HepG2 (cell line): ENCODE results near the gene TAPBP. TPM values are rescaled to one million over a fixed set of nuclear protein-coding genes. Genes with fewer than 3 reads are reported as not detected.

Experiments
- BHLHE40 ChIP-seq: IDR thresholded peaks from 2 replicates; pipeline ENCODE4 v1.6.1; 2011; ENCODE audit warnings: low read length, improper control_type of control experiment
- GPN1 ChIP-seq: sonication (generic); formaldehyde crosslinking; IDR thresholded peaks from 2 replicates; pipeline ENCODE4 v1.5.1; 2020; ENCODE audit warnings: missing genetic modification reagents, borderline replicate concordance
- IKZF1 ChIP-seq: fragments of 450-650 bp; IDR thresholded peaks from 2 replicates; pipeline ENCODE4 v1.7.1; 2016
- IKZF4 ChIP-seq: sonication (generic); formaldehyde crosslinking; IDR thresholded peaks from 2 replicates; pipeline ENCODE4 v1.5.1; 2020; ENCODE audit warnings: borderline replicate concordance, mild to moderate bottlenecking, low read depth, missing genetic modification reagents; ENCODE audit errors: not compliant biosample characterization
- KLF6 ChIP-seq: IDR thresholded peaks from 2 replicates; pipeline ENCODE4 v1.8.0; 2016; ENCODE audit warnings: missing biosample characterization, missing genetic modification reagents
- PHB2 ChIP-seq: fragments of 450-650 bp; IDR thresholded peaks from 2 replicates; pipeline ENCODE4 v1.6.1; 2018; ENCODE audit not compliant: partially characterized antibody
- RCOR2 ChIP-seq: IDR thresholded peaks from 2 replicates; pipeline ENCODE4 v1.6.1; 2016; ENCODE audit warnings: missing biosample characterization, missing genetic modification reagents
- TBP ChIP-seq: sonication (generic); formaldehyde crosslinking; IDR thresholded peaks from 2 replicates; pipeline ENCODE4 v1.5.0; 2020; ENCODE audit warnings: missing genetic modification reagents
- ZFP36L1 ChIP-seq: sonication (generic); formaldehyde crosslinking; IDR thresholded peaks from 2 replicates; pipeline ENCODE4 v1.8.0; 2022; ENCODE audit warnings: mild to moderate bottlenecking, missing genetic modification reagents, moderate library complexity
- ZNF143 ChIP-seq: sonication (generic); formaldehyde crosslinking; IDR thresholded peaks from 2 replicates; pipeline ENCODE4 v1.4.0; 2020; ENCODE audit warnings: missing genetic modification reagents
- ZNF225 ChIP-seq: sonication (generic); formaldehyde crosslinking; IDR thresholded peaks from 2 replicates; pipeline ENCODE4 v1.4.0; 2020; ENCODE audit warnings: mild to moderate bottlenecking, missing genetic modification reagents
- ZNF230 ChIP-seq: sonication (generic); formaldehyde crosslinking; IDR thresholded peaks from 2 replicates; pipeline ENCODE4 v1.4.0; 2020; ENCODE audit warnings: mild to moderate bottlenecking, missing genetic modification reagents
- ZNF558 ChIP-seq: sonication (generic); formaldehyde crosslinking; IDR thresholded peaks from 2 replicates; pipeline ENCODE4 v1.9.0; 2022; ENCODE audit warnings: mild to moderate bottlenecking, missing genetic modification reagents, borderline replicate concordance
- ZNF761 ChIP-seq: sonication (generic); formaldehyde crosslinking; conservative IDR thresholded peaks from 2 replicates; pipeline ENCODE4 v1.4.0; 2020; ENCODE audit warnings: mild to moderate bottlenecking, missing genetic modification reagents
- polyA plus RNA-seq, 8 experiments: library from polyadenylated mRNA; depleted of rRNA in 3 of 8; stranded (reverse) in 7 of 8; unstranded in 1 of 8; fragments of >200 nt; fragmentation: Illumina TruSeq in 4 of 8; extraction: Trizol in 4 of 8; gene quantifications; 2 replicates each; pipeline versions ENCODE4 v1.2.1 to v1.2.3, GENCODE V29; 2011 to 2016; ENCODE audit warnings: low read depth in 4 of 8, missing spikeins in 1 of 8, mixed read lengths in 1 of 8; ENCODE audit not compliant: insufficient read depth in 1 of 8
- total RNA-seq, 5 experiments: library from RNA; depleted of rRNA; stranded (reverse); fragments of >200 nt; fragmentation: Illumina TruSeq; extraction: Trizol; gene quantifications; 2 replicates each; pipeline ENCODE4 v1.2.3, GENCODE V29; 2016; ENCODE audit warnings: low read depth in 1 of 5
- TF ChIP-seq, protein P1 (sequence below): sonication (generic); formaldehyde crosslinking; IDR thresholded peaks from 2 replicates; pipeline ENCODE4 v1.5.0; 2020; ENCODE audit warnings: mild to moderate bottlenecking, missing genetic modification reagents
- TF ChIP-seq, protein P2 (sequence below): sonication (generic); formaldehyde crosslinking; IDR thresholded peaks from 2 replicates; pipeline ENCODE4 v1.4.0; 2020; ENCODE audit warnings: mild to moderate bottlenecking, missing genetic modification reagents
- TF ChIP-seq, protein P3 (sequence below): sonication (generic); formaldehyde crosslinking; IDR thresholded peaks from 2 replicates; pipeline ENCODE4 v1.5.1; 2020; ENCODE audit warnings: missing genetic modification reagents, mild to moderate bottlenecking, borderline replicate concordance
- TF ChIP-seq, protein P4 (sequence below): sonication (generic); formaldehyde crosslinking; IDR thresholded peaks from 2 replicates; pipeline ENCODE4 v1.5.1; 2020; ENCODE audit warnings: missing genetic modification reagents, mild to moderate bottlenecking, borderline replicate concordance
- TF ChIP-seq, protein P5 (sequence below): sonication (generic); formaldehyde crosslinking; conservative IDR thresholded peaks from 2 replicates; pipeline ENCODE4 v1.8.0; 2022; ENCODE audit warnings: mild to moderate bottlenecking, moderate library complexity, missing genetic modification reagents

The TAPBP gene
- total and polyA plus RNA-seq, 2 of the 13 experiments (the other 11 are each of a cell fraction or from before 2014, with no cell fraction given), result 27.4 to 32.3 TPM

DNA sequence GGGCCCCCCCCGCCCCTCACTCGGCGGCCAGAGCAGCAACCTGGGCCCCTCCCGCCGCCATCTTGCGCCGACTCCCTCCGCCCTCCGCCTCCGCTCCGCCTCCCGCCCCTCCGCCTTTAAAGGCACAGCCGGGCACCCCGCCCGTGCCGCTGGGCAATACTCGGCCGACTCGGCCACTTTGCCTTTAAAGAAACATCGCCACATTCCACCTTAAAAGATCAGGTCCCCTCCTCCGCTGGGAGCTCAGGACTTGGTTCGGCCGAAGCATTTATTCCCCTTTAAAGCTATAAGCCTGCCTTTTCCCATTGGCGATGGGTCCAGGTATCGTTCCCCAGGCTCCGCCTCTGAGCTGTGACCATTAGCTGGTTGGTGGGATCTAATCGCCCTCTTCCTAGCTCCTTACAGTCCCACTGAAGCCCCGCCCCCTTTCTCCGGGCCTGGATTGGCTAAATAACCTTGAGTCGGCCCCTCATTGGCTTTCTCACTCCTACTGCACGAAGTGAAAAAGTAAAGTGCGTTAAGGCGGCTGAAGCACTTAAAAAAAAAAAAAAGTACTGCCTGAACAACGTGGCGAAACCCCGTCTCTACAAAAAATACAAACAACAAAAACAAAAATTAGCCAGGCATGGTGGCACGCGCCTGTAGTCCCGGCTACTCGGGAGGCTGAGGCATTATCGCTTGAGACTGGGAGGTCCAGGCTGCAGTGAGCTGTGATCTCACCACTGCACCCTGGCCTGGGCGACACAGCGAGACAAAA, 4.0 kb upstream of the TAPBP start, which contains the start of gene ZBTB22 (continued):
- TF ChIP-seq IKZF1 (no peak), RCOR2 (0 out of 2 replicates have a peak, but pooled peaks have one; percentile 27), IKZF4 (CRISPR knock-in tag) (no peak), ZFP36L1 (CRISPR knock-in tag) (0 out of 2 replicates have a peak, but pooled peaks have one; percentile 24), ZNF230 (CRISPR knock-in tag) (peak; percentile 9; the same call in 1 of the 2 replicates), BHLHE40 (0 out of 2 replicates have a peak, but pooled peaks have one; percentile 26), KLF6 (CRISPR knock-in tag) (peak; percentile 55), ZNF143 (CRISPR knock-in tag) (no peak), GPN1 (CRISPR knock-in tag) (no peak), ZNF761 (CRISPR knock-in tag) (no peak), ZNF558 (no peak), ZNF225 (CRISPR knock-in tag) (no peak), PHB2 (no peak), TBP (CRISPR knock-in tag) (no peak)
- TF ChIP-seq, protein P1, sequence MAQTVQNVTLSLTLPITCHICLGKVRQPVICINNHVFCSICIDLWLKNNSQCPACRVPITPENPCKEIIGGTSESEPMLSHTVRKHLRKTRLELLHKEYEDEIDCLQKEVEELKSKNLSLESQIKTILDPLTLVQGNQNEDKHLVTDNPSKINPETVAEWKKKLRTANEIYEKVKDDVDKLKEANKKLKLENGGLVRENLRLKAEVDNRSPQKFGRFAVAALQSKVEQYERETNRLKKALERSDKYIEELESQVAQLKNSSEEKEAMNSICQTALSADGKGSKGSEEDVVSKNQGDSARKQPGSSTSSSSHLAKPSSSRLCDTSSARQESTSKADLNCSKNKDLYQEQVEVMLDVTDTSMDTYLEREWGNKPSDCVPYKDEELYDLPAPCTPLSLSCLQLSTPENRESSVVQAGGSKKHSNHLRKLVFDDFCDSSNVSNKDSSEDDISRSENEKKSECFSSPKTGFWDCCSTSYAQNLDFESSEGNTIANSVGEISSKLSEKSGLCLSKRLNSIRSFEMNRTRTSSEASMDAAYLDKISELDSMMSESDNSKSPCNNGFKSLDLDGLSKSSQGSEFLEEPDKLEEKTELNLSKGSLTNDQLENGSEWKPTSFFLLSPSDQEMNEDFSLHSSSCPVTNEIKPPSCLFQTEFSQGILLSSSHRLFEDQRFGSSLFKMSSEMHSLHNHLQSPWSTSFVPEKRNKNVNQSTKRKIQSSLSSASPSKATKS, result no peak
- TF ChIP-seq, protein P2, sequence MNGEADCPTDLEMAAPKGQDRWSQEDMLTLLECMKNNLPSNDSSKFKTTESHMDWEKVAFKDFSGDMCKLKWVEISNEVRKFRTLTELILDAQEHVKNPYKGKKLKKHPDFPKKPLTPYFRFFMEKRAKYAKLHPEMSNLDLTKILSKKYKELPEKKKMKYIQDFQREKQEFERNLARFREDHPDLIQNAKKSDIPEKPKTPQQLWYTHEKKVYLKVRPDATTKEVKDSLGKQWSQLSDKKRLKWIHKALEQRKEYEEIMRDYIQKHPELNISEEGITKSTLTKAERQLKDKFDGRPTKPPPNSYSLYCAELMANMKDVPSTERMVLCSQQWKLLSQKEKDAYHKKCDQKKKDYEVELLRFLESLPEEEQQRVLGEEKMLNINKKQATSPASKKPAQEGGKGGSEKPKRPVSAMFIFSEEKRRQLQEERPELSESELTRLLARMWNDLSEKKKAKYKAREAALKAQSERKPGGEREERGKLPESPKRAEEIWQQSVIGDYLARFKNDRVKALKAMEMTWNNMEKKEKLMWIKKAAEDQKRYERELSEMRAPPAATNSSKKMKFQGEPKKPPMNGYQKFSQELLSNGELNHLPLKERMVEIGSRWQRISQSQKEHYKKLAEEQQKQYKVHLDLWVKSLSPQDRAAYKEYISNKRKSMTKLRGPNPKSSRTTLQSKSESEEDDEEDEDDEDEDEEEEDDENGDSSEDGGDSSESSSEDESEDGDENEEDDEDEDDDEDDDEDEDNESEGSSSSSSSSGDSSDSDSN (CRISPR knock-in tag), result peak; percentile 58; the same call in 1 of the 2 replicates
- TF ChIP-seq, protein P3, sequence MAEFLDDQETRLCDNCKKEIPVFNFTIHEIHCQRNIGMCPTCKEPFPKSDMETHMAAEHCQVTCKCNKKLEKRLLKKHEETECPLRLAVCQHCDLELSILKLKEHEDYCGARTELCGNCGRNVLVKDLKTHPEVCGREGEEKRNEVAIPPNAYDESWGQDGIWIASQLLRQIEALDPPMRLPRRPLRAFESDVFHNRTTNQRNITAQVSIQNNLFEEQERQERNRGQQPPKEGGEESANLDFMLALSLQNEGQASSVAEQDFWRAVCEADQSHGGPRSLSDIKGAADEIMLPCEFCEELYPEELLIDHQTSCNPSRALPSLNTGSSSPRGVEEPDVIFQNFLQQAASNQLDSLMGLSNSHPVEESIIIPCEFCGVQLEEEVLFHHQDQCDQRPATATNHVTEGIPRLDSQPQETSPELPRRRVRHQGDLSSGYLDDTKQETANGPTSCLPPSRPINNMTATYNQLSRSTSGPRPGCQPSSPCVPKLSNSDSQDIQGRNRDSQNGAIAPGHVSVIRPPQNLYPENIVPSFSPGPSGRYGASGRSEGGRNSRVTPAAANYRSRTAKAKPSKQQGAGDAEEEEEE (CRISPR knock-in tag), result no peak
- TF ChIP-seq, protein P4, sequence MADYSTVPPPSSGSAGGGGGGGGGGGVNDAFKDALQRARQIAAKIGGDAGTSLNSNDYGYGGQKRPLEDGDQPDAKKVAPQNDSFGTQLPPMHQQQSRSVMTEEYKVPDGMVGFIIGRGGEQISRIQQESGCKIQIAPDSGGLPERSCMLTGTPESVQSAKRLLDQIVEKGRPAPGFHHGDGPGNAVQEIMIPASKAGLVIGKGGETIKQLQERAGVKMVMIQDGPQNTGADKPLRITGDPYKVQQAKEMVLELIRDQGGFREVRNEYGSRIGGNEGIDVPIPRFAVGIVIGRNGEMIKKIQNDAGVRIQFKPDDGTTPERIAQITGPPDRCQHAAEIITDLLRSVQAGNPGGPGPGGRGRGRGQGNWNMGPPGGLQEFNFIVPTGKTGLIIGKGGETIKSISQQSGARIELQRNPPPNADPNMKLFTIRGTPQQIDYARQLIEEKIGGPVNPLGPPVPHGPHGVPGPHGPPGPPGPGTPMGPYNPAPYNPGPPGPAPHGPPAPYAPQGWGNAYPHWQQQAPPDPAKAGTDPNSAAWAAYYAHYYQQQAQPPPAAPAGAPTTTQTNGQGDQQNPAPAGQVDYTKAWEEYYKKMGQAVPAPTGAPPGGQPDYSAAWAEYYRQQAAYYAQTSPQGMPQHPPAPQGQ, result no peak
- TF ChIP-seq, protein P5, sequence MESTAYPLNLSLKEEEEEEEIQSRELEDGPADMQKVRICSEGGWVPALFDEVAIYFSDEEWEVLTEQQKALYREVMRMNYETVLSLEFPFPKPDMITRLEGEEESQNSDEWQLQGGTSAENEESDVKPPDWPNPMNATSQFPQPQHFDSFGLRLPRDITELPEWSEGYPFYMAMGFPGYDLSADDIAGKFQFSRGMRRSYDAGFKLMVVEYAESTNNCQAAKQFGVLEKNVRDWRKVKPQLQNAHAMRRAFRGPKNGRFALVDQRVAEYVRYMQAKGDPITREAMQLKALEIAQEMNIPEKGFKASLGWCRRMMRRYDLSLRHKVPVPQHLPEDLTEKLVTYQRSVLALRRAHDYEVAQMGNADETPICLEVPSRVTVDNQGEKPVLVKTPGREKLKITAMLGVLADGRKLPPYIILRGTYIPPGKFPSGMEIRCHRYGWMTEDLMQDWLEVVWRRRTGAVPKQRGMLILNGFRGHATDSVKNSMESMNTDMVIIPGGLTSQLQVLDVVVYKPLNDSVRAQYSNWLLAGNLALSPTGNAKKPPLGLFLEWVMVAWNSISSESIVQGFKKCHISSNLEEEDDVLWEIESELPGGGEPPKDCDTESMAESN (CRISPR knock-in tag), result no peak
